HepG2 (cell line): Measurements from ENCODE around the gene JTB. TPM values are rescaled to one million over a fixed set of nuclear protein-coding genes. Genes with fewer than 3 reads are reported as not detected.

Experiments
- CREM ChIP-seq, 2 experiments: sonication (generic) in 1 of 2; formaldehyde crosslinking in 1 of 2; IDR thresholded peaks; 2 replicates each; pipeline versions ENCODE4 v1.4.0 to v1.6.1; 2016 to 2020; ENCODE audit warnings: antibody characterized with exemption in 1 of 2, mild to moderate bottlenecking in 1 of 2, missing genetic modification reagents in 1 of 2
- EEA1 ChIP-seq: sonication (generic); formaldehyde crosslinking; IDR thresholded peaks from 2 replicates; pipeline ENCODE4 v1.5.1; 2020; ENCODE audit warnings: mild to moderate bottlenecking, missing genetic modification reagents, borderline replicate concordance
- ELF4 ChIP-seq: sonication (generic); formaldehyde crosslinking; IDR thresholded peaks from 2 replicates; pipeline ENCODE4 v1.5.0; 2020; ENCODE audit warnings: missing genetic modification reagents, mild to moderate bottlenecking, moderate library complexity, borderline replicate concordance
- GATA4 ChIP-seq: sonication (generic); IDR thresholded peaks from 2 replicates; pipeline ENCODE4 v1.6.1; 2016; ENCODE audit warnings: antibody characterized with exemption, low read depth, borderline replicate concordance
- HDAC1 ChIP-seq: sonication (generic); formaldehyde crosslinking; IDR thresholded peaks from 2 replicates; pipeline ENCODE4 v1.5.1; 2020; ENCODE audit warnings: mild to moderate bottlenecking, missing genetic modification reagents
- HMGA1 ChIP-seq: sonication (generic); formaldehyde crosslinking; conservative IDR thresholded peaks from 2 replicates; pipeline ENCODE4 v1.4.0; 2020; ENCODE audit warnings: missing genetic modification reagents
- HNRNPLL ChIP-seq: fragments of 200-400 bp; formaldehyde crosslinking; IDR thresholded peaks from 2 replicates; pipeline ENCODE4 v1.6.1; 2017; ENCODE audit warnings: mild to moderate bottlenecking, low read depth, low read length; ENCODE audit not compliant: poor library complexity, severe bottlenecking
- MTA3 ChIP-seq: sonication (generic); formaldehyde crosslinking; IDR thresholded peaks from 2 replicates; pipeline ENCODE4 v1.4.0; 2020; ENCODE audit warnings: missing genetic modification reagents
- MZF1 ChIP-seq: sonication (generic); formaldehyde crosslinking; IDR thresholded peaks from 2 replicates; pipeline ENCODE4 v1.8.1; 2023; ENCODE audit warnings: mild to moderate bottlenecking, missing genetic modification reagents, borderline replicate concordance
- NFKB2 ChIP-seq: sonication (generic); formaldehyde crosslinking; IDR thresholded peaks from 2 replicates; pipeline ENCODE4 v1.4.0; 2020; ENCODE audit warnings: missing genetic modification reagents, borderline replicate concordance
- RAD51 ChIP-seq: fragments of 450-650 bp; IDR thresholded peaks from 2 replicates; pipeline ENCODE4 v1.6.1; 2016; ENCODE audit warnings: borderline replicate concordance
- SP140L ChIP-seq: sonication (generic); formaldehyde crosslinking; IDR thresholded peaks from 2 replicates; pipeline ENCODE4 v1.4.0; 2020; ENCODE audit warnings: missing genetic modification reagents, borderline replicate concordance
- SYNCRIP ChIP-seq: fragments of 200-400 bp; formaldehyde crosslinking; IDR thresholded peaks from 2 replicates; pipeline ENCODE4 v1.6.1; 2018; ENCODE audit warnings: mild to moderate bottlenecking, low read depth, low read length; ENCODE audit not compliant: insufficient read depth
- TAF15 ChIP-seq: fragments of 200-400 bp; formaldehyde crosslinking; IDR thresholded peaks from one replicate; pipeline ENCODE4 v1.6.1; 2018; ENCODE audit warnings: mild to moderate bottlenecking, low read depth, low read length; ENCODE audit not compliant: poor library complexity, severe bottlenecking
- TBP ChIP-seq: sonication (generic); formaldehyde crosslinking; IDR thresholded peaks from 2 replicates; pipeline ENCODE4 v1.5.0; 2020; ENCODE audit warnings: missing genetic modification reagents
- ZMAT3 ChIP-seq: sonication (generic); formaldehyde crosslinking; conservative IDR thresholded peaks from 2 replicates; pipeline ENCODE4 v1.7.0; 2021; ENCODE audit warnings: missing genetic modification reagents
- ZNF33B ChIP-seq: sonication (generic); formaldehyde crosslinking; IDR thresholded peaks from 2 replicates; pipeline ENCODE4 v1.5.1; 2020; ENCODE audit warnings: mild to moderate bottlenecking, missing genetic modification reagents
- ZNF572 ChIP-seq: sonication (generic); formaldehyde crosslinking; IDR thresholded peaks from 2 replicates; pipeline ENCODE4 v1.5.1; 2020; ENCODE audit warnings: mild to moderate bottlenecking, missing genetic modification reagents
- ZNF776 ChIP-seq: sonication (generic); formaldehyde crosslinking; IDR thresholded peaks from 2 replicates; pipeline ENCODE4 v1.4.0; 2020; ENCODE audit warnings: mild to moderate bottlenecking, missing genetic modification reagents
- ZNF83 ChIP-seq: sonication (generic); formaldehyde crosslinking; IDR thresholded peaks from 2 replicates; pipeline ENCODE4 v1.4.0; 2020; ENCODE audit warnings: missing genetic modification reagents, mild to moderate bottlenecking, borderline replicate concordance
- ZSCAN9 ChIP-seq: IDR thresholded peaks from 2 replicates; pipeline ENCODE4 v1.6.1; 2016; ENCODE audit warnings: borderline replicate concordance
- polyA plus RNA-seq, 8 experiments: library from polyadenylated mRNA; depleted of rRNA in 3 of 8; stranded (reverse) in 7 of 8; unstranded in 1 of 8; fragments of >200 nt; fragmentation: Illumina TruSeq in 4 of 8; extraction: Trizol in 4 of 8; gene quantifications; 2 replicates each; pipeline versions ENCODE4 v1.2.1 to v1.2.3, GENCODE V29; 2011 to 2016; ENCODE audit warnings: low read depth in 4 of 8, missing spikeins in 1 of 8, mixed read lengths in 1 of 8; ENCODE audit not compliant: insufficient read depth in 1 of 8
- total RNA-seq, 5 experiments: library from RNA; depleted of rRNA; stranded (reverse); fragments of >200 nt; fragmentation: Illumina TruSeq; extraction: Trizol; gene quantifications; 2 replicates each; pipeline ENCODE4 v1.2.3, GENCODE V29; 2016; ENCODE audit warnings: low read depth in 1 of 5
- TF ChIP-seq, protein P1 (sequence below): sonication (generic); formaldehyde crosslinking; IDR thresholded peaks from 2 replicates; pipeline ENCODE4 v1.5.1; 2020; ENCODE audit warnings: mild to moderate bottlenecking, missing genetic modification reagents, borderline replicate concordance
- TF ChIP-seq, protein P2 (sequence below): sonication (generic); formaldehyde crosslinking; IDR thresholded peaks from 2 replicates; pipeline ENCODE4 v1.5.1; 2020; ENCODE audit warnings: missing genetic modification reagents, mild to moderate bottlenecking, borderline replicate concordance
- TF ChIP-seq, protein P3 (sequence below): sonication (generic); formaldehyde crosslinking; IDR thresholded peaks from 2 replicates; pipeline ENCODE4 v1.4.0; 2020; ENCODE audit warnings: missing genetic modification reagents, low read depth, mild to moderate bottlenecking, borderline replicate concordance
- TF ChIP-seq, protein P4 (sequence below): IDR thresholded peaks from 2 replicates; pipeline ENCODE4 v1.6.1; 2018; ENCODE audit warnings: missing genetic modification reagents, mild to moderate bottlenecking, missing compliant biosample characterization

JTB gene
- total and polyA plus RNA-seq, 2 of the 13 experiments (the other 11 are each of a cell fraction or from before 2014, with no cell fraction given): 96.7 to 99.2 TPM

DNA sequence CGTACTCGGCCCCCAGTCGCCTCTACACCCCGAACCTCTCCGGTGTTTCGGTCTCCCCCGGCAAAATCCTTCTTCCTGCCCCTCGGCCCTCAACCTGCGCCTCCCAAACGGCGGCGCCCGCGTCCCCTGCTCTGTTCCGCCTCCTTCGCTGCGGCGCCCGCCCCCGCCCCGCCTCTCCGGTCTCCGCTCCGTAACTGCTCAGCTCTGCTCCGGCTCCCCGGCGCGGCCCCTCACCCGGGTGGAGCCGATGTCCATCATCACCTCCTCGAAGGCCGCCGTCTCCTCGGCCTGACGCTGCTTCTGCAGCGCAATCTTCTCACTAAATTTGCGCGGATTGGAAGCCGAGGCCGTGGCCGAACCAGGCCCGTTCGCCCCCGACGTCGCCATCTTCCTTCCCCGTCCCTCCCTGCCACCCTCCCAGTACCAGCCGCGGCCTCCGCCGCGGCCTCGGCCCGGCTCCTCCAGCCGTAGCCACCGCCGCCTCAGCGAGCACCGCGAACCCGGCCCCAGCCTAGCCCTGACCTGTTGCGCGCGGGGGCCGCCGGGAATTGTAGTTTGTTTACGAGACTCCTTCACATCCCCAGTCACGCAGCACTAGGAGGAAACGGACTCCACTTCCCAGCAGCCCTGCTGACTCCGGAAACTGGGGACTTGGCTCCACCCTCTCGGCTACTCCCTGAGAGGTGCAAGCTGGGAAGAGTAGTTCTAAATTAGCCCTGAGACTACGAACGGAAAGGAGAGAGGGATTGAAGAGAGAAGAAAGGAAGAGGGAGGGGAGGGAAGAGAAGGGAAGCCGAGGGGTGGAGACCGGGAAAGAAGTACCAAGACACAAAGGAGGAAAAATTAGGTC, 19.1 kb downstream of the JTB start, which contains the start of gene CRTC2 (continued):
- TF ChIP-seq MZF1 (CRISPR knock-in tag) (no peak), ZNF776 (CRISPR knock-in tag) (peak; percentile 84; the same call in 1 of the 2 replicates), CREM (IDR thresholded peaks at IDR 0.05) (peak; percentile 98), CREM (CRISPR knock-in tag; IDR thresholded peaks at IDR 0.05) (no peak), ZSCAN9 (CRISPR knock-in tag) (no peak), TAF15 (no peak), SYNCRIP (no peak), TBP (CRISPR knock-in tag) (peak; percentile 60; the same call in 1 of the 2 replicates), HMGA1 (CRISPR knock-in tag) (no peak), EEA1 (CRISPR knock-in tag) (peak; percentile 79; the same call in 1 of the 2 replicates), RAD51 (no peak), ZNF83 (CRISPR knock-in tag) (no peak), ZMAT3 (CRISPR knock-in tag) (no peak), NFKB2 (CRISPR knock-in tag) (peak; percentile 81; the same call in 1 of the 2 replicates), ZNF33B (no peak), SP140L (CRISPR knock-in tag) (no peak), ELF4 (CRISPR knock-in tag) (peak; percentile 98), HDAC1 (CRISPR knock-in tag) (peak; percentile 83), GATA4 (no peak), MTA3 (CRISPR knock-in tag) (no peak), HNRNPLL (peak; percentile 78), ZNF572 (CRISPR knock-in tag) (no peak)
- TF ChIP-seq, protein P1, sequence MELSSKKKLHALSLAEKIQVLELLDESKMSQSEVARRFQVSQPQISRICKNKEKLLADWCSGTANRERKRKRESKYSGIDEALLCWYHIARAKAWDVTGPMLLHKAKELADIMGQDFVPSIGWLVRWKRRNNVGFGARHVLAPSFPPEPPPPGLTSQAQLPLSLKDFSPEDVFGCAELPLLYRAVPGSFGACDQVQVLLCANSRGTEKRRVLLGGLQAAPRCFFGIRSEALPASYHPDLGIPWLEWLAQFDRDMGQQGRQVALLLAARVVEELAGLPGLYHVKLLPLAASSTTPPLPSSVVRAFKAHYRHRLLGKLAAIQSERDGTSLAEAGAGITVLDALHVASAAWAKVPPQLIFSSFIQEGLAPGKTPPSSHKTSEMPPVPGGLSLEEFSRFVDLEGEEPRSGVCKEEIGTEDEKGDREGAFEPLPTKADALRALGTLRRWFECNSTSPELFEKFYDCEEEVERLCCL (CRISPR knock-in tag): no peak
- TF ChIP-seq, protein P2, sequence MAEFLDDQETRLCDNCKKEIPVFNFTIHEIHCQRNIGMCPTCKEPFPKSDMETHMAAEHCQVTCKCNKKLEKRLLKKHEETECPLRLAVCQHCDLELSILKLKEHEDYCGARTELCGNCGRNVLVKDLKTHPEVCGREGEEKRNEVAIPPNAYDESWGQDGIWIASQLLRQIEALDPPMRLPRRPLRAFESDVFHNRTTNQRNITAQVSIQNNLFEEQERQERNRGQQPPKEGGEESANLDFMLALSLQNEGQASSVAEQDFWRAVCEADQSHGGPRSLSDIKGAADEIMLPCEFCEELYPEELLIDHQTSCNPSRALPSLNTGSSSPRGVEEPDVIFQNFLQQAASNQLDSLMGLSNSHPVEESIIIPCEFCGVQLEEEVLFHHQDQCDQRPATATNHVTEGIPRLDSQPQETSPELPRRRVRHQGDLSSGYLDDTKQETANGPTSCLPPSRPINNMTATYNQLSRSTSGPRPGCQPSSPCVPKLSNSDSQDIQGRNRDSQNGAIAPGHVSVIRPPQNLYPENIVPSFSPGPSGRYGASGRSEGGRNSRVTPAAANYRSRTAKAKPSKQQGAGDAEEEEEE (CRISPR knock-in tag): no peak
- TF ChIP-seq, protein P3, sequence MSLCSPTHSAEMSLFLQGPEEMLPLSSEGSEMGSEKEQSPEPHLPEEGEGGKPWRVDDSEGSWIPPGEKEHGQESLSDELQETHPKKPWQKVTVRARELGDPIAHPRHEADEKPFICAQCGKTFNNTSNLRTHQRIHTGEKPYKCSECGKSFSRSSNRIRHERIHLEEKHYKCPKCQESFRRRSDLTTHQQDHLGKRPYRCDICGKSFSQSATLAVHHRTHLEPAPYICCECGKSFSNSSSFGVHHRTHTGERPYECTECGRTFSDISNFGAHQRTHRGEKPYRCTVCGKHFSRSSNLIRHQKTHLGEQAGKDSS: no peak
- TF ChIP-seq, protein P4, sequence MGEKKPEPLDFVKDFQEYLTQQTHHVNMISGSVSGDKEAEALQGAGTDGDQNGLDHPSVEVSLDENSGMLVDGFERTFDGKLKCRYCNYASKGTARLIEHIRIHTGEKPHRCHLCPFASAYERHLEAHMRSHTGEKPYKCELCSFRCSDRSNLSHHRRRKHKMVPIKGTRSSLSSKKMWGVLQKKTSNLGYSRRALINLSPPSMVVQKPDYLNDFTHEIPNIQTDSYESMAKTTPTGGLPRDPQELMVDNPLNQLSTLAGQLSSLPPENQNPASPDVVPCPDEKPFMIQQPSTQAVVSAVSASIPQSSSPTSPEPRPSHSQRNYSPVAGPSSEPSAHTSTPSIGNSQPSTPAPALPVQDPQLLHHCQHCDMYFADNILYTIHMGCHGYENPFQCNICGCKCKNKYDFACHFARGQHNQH: no peak; the same call in none of the 2 replicates
